SKM-1 (cell line): ENCODE results near the gene RAB10.
A peak's percentile ranks its signal among the peaks of the same experiment; 100 is the strongest.
"Not testable (repeated sequence)": the region's sequence is repeated elsewhere in the genome, so short reads cannot be mapped to it uniquely, and the experiment has no call there.

ENCODE experiments used
- DNase-seq: peaks from one replicate; lab custom pipeline; 2025; ENCODE audit not compliant: unreplicated experiment; lab: John Stamatoyannopoulos, UW

RAB10 gene

DNA sequence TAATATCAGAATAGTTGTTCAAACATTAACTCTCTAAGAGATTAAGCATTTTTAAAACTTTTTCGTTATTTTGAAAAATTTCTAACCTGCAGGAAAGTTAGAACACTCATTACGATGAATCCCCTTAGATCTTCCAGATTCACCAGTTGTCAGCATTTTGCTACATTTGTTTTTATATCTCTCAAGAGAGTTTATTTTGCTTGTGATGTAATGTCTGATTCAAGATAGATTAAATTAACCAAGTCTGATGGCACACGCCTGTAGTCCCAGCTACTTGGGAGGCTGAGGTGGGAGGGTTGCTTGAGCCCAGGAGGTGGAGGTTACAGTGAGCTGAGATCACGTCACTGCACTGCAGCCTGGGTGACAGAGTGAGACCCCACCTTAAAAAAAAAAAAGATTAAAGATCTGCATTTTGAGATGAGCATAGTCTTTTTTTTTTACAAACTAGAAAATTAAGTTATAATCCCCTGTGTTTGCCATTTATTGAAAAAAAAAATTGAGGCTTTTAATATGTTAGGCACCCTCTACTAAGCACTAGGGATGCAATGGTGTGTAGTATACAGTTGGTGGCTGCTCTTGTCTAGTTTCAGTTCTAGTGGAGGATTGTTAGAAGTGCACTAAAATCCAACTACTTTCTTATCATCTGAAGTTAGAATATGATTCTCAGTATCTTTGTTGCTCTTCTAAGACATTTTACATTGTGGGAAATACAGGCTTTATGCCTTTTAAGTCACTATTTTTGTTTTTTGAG, 20.9 kb downstream of the RAB10 start:
- no peak for DNase-seq

DNA sequence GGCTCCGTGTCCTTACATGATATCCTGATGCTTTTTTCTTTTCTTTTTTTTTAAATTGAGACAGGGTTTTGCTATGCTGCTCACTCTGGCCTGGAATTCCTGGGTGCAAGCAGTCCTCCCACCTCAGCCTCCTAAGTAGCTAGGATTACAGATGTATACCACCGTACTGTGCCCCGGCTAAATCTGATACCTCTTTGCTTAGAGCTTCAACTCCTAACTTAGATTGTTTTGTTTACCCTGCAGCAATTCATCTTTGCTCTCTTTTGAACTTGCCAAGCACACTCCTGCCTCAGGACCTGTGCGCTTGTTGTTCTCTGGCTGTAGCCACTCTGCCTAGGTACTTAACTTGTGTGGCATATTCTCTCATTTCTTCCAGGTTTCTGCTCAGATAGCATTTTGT, 24.5 kb downstream of the RAB10 start:
- DNase-seq: no peak

DNA sequence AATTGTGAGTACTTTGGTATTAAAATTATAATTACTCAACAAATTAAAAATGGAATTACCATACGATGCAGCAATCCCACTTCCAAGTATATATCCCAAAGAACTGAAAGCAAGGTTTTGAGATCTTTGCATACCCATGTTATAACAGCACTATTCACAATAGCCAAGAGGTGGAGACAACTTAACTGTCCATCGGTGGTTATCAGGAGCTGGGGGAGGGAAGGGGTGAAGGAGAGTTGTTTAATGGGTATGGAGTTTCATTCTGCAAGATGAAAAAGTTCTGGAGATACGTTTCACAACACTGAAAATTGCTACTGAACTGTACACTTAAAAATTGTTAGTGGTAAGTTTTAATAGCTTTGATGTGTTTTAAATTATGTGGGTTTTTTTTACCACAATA, 25.7 kb downstream of the RAB10 start:
- DNase-seq: no peak

DNA sequence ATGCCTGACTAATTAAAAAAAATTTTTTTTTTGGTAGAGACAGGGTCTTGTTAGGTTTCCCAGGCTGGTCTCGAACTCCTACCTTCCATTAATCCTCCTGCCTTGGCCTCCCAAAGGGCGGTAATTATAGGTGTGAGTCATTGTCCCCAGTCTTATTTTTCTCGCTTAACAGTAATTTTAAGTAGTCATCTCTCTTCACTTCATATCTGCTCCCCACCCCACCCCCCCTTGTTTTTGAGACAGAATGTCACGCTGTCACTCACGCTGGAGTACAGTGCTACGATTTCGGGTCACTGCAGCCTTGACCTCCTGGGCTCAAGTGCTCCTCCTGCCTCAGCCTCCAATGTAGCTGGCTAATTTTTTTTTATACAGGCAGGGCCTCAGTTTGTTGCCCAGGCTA, 27.7 kb downstream of the RAB10 start:
- DNase-seq: no peak

DNA sequence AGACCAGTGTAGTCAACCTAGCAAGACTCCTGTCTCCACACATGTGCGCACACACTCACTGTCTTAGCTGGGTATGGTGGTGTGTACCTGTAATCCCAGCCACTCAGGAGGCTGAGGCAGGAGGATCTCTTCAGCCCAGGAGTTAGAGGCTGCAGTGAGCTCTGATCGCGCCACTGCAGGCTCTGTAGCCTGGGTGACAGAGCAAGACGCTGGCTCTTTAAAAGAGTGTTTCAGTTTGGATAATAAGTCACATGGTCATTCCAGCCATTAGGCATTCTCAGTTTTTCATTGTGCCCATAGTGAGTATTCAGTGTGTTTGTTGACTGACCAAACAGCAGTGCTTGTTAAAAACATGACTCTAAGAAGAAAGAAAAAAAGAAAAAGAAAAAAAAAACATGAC, 31.0 kb downstream of the RAB10 start:
- DNase-seq: no peak

DNA sequence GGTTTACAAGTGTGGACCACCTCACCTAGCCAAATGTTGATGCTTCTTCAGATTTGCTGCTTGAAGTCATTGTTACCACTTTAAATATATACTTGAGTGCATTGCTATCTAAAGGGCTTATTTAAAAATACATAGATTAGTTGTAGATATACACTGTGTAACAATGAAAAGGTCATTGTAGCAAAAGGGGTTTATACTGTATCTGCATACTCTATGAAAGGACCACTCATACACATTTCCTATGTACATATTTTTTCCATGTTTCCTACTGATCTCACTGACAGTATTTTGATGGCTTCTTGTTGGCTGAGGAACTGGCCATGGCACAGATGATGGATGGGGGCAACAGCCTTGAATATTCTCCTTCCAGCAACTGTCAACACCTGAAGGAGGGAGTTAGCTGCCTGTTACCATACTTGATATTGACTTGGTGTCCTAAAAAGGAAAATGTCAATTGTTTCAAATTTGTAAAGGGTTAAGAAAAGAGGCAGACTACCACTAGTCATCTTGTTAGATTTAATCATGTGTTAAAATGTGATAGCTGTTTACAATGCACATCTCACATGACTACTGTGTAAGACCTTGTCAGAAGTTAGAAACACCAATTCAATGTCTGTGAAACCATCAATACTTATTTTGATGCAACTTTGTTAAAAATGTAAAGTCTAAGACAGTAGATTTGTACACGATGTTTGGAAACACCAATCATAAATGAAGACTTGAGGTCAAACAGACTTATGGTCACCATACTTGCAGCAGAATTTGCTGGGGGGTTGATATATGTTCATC, 33.5 kb downstream of the RAB10 start:
- DNase-seq: no peak

DNA sequence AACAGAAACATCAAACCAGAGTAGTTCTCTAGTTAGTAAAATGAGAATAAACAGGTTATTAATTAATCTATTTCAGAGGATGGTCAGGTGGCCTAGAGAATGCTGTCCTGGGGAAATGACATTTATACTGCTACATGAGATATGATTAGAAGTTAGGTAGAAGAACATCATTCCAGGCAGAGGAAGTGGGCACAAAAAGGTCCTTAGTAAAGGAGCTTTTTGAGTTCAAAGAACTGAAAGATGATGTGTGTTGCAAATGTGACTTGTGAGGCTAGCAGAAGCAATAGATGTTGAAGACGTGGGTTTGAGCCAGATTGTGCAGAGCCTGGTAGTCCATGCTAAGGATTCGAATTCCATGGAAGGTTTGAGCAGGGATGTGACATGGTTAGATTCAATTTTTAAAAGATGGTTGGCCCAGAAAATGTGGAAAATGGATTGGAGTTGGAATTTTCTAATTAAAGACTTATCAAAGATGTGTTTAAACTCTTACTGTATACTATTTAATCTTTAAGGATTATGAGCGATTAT, 34.2 kb downstream of the RAB10 start:
- no peak for DNase-seq

DNA sequence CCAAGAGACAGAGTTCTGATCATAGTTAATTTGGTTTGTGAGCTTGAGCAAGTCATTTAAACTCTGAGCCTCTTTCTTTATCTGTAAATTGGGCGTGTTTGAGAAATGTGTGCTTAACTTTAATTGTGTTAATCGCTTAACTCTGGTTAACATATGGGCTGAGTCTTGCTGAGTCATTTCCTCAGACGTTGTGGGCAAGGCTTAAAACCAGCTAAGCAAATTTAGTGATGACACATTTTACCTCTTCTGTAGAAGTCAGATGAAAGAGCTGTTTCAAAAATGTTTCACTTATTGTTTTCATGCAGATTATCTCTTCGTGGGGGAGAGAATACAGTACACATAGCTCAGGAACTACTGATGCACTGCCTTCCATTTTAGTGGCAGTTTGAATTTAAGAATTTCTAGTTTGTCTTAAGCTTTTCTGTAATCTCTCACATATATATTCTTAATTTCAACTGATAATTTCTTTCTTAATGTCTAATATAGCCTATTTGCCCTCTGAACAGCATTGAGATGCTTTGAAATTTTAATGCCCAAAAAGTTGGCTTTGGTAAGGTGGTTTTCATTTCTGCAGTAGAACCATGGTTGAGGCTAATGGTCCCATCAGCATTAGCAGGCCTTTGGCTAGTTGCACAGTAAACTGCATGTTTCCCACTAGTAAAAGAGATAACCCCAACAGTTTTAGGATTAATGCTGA, 34.9 kb downstream of the RAB10 start:
- DNase-seq: peak; percentile 21

DNA sequence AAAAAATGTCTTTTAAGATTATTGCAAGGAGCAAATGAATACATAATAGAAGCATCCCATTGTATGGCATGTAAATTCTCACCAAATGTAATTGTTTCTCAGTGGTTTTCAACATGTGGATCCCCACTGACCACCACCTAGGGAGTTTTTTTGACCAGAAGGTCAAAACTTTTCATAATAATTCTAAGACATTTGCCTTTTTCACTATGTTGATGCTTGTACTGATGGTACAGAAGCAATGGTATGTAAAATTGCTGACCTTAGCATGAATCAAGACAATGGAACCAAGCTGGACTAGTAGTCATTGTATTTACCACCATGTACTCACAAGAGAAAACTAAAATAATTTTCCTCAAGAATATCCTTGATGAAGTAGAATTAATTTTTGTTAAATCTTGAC, 36.8 kb downstream of the RAB10 start:
- DNase-seq: no peak

DNA sequence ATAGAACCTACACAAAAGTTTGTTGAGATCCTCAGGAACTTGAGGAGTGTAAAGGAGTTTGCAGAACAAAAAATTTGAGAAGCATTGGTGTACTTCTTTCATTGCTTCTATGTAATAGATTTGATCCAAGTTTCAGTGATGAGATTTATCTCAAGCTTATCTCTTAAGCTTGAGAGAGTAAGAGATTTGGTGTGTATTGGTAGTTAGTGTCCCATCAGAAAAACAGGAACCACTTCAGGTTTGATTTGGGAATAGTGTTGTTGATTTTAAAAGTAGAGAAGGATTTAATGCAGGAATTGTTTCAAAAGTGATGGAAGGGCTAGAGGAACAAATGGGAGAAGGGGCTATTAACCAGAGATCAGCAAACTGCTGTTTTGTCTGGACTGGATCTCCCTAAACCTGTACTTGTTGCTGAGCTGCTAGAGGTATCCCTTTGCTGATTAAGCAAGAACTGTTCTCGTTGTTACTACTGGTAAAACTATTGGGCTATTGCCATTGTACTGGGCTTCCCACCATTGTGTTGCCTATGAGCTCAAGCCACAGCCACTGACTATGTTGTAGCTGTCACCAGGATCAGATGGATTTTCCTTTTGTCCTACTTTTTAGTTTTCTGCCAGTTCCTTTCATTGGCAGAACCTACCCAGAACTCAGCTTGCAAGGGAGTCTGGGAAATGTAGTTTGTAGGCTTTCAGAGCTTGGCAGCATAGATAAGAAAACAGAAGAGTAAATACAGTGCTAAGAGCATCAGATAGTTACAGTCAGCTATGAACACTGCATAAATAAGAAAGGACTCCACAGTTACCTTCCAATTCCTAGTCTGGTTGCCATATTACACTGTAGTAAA, 39.3 kb downstream of the RAB10 start:
- DNase-seq: no peak

DNA sequence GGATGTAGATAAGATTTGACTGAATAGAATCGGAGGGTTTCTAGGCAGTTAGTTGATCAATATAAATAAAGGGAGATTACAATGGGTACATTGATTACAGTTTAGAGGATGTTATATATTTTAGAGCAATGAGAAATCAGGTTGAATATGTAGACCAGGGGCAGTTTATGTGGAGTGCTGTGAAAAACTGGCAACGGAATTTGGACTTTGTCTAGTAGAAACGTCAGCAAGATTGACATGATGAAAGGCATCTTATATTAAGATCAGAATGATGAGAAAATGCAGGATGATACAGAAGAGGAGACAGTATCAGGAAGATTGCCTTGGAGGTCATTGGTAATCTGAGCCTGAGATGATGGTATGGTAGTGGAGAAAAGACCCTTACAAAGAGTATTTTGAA, 39.9 kb downstream of the RAB10 start:
- DNase-seq: no peak

DNA sequence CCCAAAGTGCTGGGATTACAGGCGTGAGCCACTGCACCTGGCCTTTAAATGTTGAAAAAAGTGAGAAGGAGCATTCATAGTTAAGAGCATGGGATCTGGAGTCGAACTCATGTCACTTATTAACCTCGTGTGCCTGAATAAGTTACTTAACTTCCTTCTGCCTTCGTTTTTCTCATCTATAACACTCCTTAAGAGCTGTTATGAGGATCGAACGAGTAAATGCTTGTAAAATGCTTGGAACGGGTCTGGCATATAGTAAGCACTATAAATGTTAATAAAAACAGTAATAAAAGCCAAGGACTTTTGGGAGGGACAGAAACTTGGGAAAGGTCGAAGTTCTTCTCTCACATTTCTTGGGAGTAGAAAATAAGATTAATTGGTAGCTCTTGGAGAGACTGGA, 40.8 kb downstream of the RAB10 start:
- no peak for DNase-seq

DNA sequence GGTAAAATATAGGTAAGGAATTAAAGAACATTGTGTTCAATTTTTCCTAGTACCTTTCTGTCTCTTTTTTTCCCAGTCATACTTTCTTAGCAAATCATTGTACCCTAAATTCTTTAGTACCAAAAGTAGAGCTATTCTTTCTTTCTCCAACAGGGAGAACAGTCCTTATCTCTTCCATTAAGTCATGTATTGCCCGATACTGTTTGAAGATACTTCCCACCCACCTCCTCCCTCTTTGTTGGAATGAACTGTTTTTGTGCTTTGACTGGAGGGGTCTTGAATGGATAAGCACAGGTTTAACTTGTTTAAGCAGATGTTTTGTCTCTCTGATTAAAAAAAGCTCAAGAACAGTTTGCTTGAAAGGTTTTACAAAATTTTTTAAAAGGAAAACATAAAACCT, 41.3 kb downstream of the RAB10 start:
- DNase-seq: no peak

DNA sequence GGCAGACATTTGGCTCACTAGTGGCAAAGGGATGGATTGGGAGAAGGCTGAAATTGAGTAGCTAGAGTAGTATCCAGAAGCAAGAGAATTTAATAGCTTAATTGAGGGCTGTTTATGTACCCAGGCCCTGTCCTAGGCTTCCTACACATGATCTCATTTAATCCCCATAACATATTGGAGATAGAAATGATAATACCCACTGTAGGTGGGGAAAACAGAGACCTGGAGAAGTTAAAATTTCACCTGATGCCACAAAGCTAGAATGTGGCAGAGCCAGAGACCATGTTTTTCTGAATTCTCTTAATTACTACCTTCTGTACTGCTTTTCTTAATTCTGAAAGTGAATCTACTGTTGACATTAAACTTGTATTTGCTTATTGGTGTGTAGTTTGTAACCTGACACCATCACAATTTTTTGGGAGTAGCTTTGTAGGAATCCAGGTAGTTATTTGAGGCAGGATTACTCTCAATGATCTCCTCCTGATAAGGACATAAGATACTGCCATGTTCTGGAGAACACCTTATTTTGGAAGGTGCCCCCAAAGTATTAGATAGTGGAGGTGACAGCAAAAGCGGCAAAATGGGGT, 42.2 kb downstream of the RAB10 start:
- DNase-seq: no peak

DNA sequence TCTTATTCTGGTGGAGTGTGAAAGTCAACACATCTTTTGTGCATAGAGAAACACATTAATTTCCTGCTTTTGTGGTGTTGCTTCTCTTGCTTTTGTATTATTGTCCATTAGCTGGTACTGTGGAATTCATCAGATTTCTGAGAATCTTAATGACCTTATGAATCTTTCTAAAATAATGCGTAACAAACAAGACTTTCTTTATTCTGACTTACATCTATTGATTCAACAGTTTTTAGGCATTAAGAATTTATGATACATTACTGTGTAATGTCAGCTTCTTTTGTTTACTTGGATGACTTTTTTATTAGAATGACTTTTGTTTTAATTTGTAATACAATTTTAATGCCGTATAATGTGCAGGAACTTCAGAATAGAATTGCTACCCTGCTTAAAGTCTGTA, 43.4 kb downstream of the RAB10 start:
- DNase-seq: no peak

DNA sequence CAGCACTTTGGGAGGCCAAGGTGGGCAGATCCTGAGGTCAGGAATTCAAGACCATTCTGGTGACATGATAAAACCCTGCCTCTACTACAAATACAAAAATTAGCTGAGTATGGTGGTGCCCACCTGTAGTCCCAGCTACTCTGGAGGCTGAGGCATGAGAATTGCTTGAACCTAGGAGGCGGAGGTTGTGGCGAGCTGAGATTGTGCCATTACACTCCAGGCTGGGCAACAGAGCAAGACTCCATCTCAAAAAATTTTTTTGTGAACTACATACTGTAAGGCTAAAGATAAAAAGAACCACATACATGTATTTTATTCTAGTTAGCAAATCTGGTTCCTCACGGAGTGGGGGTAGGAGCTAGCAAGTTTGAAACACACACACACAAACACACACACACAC, 45.1 kb downstream of the RAB10 start:
- no peak for DNase-seq

DNA sequence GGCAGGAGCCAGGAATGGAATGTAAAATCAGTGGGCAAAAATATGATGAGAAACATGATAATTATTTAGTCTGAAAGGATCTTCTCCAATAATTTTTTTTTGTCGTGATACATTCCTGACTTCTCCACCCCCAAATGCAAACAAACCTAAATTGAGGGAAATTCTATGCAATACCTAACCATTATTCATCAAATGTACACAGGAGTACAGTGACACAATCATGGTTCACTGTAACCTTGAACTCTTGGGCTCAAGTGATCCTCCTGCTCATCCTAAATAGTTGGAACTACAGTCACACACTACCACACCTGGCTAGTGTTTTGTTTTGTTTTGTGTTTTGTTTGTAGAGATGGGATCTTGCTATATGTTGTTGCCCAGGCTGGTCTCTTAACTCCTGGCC, 46.5 kb downstream of the RAB10 start:
- no peak for DNase-seq

DNA sequence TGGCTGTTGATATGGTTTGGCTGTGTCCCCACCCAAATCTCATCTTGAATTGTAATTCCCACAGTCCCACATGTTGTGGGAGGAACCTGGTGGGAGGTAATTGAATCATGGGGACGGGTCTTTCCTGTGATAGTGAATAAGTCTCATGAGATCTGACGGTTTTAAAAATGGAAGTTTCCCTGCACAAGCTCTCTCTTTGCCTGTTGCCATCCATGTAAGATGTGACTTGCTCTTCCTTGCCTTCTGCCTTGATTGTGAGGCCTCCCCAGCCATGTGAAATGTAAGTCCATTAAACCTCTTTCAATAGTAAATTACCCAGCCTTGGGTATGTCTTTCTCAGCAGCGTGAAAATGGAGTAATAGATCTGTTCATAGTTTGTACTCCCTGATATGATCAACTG, 47.0 kb downstream of the RAB10 start:
- DNase-seq: not testable (repeated sequence)

DNA sequence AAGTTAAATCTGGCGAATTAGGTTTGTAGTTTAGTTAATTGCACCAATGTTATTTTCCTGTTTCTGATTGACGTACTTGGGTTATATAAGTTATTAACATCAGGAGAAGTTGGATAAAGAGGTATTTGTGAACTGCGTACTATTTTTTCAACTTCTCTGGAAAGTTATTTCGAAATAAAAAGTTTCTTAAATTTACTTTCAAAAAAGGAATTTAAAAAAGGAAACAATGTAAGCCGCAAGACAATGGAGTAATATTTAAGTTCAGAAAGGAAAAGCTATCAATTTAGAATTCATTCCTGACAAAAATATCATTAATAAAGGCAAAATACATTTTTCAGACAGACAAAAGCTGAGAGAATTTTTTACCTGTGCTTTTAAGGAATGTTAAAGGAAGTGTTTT, 47.7 kb downstream of the RAB10 start:
- no peak for DNase-seq

DNA sequence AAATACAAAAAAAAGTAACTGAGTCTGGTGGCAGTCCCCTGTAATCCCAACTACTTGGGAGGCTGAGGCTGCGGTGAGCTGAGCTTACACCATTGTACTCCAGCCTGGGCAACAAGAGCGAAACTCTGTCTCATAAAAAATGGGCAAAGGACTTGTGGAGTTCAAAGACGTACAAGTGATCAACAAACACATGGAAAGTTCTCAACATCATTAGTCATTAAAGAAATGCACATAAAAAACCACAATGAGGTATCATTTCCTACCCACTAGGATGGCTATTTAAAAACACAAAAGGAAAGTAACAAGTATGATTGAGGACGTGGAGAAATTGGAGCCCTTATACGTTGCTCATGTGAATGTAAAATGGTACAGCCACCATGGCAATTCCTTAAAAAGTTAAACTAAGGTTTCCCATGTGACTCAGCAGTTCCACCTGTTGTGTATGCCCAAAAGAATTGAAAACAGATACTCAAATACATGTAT, 52.3 kb downstream of the RAB10 start:
- no peak for DNase-seq
